Measurements from ENCODE around the gene GPATCH8. TPM values are rescaled to one million over a fixed set of nuclear protein-coding genes. Genes with fewer than 3 reads are reported as not detected.
"Not testable (repeated sequence)": the region's sequence is repeated elsewhere in the genome, so short reads cannot be mapped to it uniquely, and the experiment has no call there.

GPATCH8 gene
- polyA plus RNA-seq, 3 donors = 37.9 to 62.8 (median 59.8) TPM

DNA sequence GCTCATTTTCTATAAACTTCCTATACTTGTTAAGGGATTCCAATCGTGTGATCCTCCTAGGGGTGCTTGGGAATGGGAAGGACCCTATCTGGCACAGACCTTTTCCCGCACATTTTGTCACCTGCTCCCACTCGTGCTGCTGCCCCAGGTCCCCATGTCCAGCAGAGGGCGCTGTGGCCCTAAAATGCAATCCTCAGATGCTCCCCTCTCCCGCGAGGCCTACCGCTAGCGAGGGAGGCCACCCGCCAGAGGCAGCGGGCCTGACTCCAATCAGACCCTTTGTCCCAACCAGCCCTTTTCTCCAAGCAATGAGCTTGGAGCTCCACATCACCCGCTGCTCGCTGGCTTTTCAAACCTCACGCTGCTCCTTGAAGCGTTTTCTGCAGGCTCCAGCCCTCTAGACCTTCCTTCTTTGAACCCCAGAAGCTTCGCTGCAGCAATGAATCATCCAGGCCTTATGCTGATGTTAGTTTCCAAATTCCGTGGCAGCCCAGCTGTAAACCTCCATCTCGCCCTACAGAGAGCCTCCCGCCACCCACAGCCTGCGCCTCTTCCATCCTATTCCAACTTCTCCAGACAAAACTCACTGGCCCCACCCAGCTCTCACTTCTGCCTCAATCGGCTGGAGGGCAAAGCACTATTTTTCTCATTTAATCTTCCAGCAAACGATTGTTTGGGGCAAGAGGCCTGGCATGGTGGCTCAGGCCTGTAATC, 30.5 kb upstream of the GPATCH8 start:
- peak; percentile 91 for DNase-seq

DNA sequence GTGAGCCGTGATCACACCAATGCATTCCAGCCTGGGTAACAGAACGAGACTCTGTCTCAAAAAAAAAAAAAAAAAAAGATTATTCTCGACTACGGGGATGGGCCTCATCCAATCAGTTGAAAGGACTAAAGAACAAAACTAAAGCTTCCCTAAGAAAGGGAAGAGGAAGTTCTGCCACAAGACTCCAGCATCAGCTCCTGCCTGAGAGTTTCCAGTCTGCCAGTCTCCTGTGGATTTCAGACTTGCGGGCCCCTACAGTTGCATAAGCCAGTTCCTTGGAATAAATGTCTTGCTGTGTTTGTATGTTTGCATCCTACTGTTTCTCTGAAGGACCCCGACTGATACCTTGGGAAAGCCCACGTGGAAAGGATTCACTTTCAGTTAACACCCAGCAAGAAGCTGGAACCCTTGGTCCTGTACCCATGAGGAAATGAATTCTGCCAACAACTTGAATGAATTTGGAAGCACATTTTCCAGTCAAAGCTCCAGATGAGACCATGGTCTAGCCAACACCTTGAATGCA, 27.8 kb upstream of the GPATCH8 start:
- DNase-seq = no peak

DNA sequence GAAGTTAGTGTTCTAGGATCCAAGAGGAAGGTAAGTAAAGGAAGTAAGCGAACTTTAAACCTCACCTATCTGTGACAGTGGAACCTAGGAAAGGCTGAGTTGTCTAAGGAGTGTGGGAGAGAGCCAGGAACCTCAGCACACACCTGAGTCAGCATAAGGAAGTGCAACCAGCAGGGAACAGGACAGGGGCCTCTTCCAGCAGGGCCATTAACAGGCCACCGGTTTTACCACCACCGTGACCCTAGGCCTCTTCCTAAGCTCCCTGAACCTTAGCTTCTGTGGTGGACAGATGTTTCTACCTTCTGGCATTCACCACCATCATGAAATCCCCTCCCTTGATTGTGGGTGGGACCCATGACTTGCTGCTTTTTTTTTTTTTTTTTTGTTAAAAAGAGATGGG, 26.7 kb upstream of the GPATCH8 start:
- no peak for DNase-seq

DNA sequence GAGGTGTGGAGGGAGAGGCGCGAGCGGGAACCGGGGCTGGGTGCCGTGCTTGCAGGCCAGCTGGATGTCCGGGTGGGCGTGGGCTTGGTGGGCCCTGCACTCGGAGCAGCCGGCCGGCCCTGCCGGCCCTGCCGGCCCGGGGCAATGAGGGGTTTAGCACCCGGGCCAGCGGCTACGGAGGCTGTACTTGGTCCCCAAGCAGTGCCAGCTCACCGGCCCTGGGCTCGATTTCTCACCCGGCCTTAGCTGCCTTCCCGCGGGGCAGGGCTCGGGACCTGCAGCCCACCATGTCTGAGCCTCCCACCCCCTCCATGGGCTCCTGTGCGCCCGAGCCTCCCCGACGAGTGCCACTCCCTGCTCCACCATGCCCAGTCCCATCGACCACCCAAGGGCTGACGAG, 24.7 kb upstream of the GPATCH8 start:
- no peak for DNase-seq

DNA sequence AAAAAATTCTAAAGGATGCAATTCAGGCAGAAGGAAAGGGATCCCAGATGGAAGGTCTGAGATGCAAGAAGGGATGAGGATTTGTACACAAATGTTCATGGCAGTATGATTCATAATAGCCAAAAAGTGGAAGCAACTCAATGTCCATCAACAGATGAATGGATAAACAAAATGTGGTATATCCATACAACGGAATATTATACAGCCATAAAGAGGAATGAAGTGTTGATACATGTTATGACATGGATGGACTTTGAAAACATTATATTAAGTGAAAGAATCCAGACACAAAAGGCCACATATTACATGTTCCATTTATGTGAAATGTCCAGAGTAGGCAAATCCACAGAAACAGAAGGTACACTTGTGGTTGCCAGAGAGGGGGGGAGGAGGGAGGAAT, 23.9 kb upstream of the GPATCH8 start:
- no peak for DNase-seq

DNA sequence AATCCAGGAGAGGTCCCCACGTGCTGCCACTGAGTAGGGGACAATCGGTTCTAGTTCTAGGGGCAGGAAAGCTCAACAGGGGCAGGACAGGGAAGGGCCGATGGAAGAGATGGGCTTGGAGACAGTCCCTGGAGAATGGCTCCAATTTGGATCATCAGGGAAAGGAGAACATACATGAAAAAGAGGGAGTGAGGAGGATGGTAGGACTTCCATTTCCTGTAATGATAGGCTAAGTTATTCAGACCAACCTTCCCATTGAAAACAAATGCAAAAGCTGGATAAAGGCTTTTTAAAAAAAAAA, 20.4 kb upstream of the GPATCH8 start:
- no peak for DNase-seq

DNA sequence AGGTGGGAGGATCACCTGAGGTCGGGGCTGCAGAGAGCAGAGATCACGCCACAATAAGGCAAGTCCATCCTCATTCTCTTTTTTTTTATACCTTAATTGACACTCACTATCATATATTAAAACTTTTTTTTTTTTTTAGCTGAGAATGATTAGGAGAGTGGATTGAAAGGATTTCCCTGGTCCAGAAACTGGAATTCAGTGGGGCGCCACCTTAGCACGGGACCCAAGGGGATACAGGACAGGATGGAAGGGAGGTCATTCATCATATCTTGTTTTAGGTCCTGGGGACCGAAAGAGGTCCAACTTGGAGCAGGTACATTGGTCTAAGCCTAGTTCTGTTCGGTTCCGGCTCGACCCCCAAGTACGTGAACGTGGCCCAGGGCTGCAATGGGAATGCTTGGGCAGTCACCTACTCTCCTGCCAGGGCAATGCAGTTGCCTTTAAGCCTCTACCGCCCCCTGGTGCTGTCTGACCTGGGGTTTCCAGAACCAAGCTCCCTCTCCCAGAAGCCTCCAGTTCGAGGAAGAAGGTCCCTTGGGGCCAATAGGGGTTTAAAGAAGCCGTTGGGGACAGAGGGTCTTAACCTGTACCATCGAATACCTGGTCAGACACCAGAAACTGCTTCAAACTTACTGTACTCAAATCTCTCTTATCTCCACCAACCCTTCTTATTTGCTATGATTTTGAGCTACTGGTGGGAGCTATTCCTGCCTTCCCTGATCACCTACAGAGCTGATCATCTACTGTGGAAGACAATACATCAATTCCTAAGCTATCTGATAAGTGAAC, 19.9 kb upstream of the GPATCH8 start:
- no peak for DNase-seq

DNA sequence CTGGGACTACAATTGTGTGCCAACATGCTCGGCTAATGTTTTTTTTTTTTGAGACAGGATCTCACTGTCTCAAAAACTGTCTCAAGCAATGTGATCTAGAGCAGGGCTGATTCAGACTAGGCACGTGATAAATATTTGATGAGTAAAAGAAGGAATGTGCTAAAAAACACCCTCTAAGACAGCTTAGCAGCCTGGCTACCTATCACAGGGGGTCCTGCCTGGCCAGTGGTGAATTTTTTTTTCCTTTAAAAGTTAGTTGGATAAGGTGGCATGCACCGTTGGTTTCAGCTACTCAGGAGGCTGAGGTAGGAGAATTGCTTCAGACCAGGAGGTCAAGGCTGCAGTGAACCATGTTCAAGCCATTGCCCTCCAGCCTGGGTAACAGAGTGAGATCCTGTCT, 14.8 kb upstream of the GPATCH8 start:
- no peak for DNase-seq

DNA sequence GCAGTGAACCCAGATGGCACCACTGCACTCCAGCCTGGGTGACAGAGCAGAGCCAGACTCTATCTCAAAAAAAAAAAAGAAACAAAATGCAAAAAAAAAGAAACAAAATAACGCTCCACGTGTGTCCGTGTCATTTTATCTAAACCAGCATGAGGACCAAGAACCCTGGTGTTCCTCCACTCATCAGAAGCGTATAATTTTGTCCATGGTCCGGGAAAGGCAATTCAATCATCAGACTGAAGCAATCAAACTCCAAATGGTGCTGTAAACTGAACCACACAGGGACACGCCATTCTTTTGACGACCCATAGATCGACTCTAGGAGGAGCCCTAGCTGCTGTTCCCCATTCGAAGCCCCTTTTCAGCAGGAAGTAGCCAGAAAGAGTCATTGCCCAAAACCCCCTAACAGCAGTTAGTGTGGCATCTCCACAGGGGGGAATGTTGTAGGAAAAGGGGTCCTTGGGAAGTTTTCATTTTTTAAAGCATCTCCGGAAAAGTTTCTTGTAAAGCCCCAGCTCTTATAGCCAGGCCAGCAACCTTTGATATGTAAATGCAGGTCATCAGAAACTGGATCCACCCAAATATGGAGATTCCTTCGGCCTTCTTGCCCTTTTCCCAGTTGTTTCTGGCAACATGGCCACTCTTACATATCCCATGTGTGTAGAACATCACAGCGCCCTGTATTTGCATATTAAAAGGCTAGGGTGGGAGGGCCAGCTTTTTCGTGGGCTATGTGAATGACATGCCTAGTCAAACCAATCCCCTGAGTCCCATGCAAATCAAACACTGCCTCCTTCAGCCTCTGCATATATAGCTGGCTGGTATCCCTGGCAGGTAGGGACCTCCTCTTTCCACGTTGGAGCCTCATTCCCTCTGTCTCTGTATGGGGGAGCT, 8.3 kb upstream of the GPATCH8 start:
- DNase-seq = not testable (repeated sequence)

DNA sequence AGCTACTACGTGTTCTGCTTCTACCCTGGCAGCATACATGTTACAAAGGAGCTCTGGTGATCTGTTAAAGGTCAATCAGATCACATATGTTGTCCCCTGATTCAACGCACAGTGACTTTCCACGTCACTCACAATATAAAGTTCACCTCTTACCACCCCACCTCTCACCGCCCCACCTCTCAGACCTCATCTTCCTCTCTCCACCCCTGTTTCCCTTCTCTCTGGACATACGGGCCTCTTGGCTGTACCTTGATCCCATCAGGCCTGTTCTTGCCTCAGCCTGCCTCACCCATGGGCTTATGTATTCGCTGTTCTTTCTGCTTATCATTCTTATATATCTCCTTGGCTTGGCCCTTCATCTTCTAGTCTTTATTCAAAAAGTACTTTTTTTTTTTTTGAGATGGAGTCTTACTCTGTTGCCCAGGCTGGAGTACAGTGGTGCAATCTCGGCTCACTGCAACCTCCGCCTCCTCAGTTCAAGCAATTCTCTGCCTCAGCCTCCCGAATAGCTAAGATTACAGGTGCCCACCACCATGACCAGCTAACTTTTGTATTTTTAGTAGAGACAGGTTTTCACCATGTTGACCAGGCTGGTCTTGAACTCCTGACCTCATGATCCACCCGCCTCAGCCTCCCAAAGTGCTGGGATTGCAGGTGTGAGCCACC, 3.9 kb upstream of the GPATCH8 start:
- DNase-seq = not testable (repeated sequence)

DNA sequence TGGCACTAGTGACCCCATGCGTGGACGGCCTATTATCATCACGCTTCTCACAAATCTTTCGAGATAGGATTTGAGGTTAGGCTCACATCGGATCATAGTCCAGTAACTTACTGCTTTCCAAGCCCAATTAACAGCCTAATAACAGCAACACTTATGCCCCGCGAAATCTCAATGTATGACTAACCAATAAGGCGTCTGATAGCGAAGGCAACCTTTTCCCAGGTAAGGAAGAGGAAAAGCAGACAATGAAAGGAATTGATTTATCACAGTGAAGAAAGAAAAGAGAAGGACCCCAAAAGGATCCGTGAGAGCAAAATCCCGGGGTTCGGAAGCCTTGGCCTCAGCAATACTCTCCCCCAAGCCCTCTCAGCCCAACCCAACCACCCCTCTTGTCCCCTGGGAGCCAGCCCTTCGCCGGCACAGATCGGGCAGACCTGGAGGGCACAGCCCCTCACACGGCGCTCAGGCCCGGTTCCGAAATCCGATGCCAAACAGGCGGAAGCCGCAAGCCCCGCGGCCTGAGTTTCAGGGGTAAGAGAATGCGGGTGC, 534 bp downstream of the GPATCH8 start:
- no peak for DNase-seq

DNA sequence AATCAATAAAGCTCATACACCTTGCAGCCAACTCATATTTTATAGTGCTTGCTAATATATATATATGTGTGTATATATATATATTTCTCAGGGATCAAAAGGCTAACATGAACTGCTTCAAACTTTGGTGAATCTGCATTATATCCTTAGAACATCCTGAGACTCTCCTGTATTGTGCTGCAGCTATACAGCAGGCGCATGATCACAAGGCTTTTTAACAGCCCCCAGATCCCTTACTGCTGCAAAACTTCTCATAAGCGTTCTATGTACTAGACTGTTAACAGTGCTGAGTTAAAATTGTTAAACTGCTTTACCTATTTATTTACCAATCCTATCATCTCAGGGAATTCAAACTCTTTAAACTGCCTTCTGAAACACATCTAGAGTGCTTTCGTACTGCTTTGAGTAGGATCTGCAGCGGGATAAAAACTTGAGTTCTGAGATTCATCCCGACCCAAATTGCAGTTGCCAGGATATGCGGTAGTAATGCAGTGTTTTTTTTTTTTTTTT, 1.3 kb downstream of the GPATCH8 start:
- DNase-seq = no peak

DNA sequence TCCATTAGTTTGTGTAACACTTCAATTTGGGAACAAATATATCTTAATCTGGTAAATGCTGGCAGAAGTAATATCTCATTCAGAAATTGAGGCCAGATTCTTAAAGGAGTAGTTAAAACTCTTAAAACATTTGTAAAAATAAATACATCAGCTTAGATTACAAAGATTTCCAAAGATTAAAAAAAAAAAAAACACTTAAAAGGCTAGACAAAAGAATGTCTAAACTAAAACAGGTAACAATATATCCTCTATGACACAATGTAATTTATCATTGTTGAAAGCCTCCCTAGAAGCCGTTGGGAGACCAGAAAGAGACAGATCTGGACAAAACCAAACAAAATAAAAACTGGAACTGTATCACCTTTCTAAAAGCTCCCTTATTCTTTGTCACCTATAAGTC, 3.5 kb downstream of the GPATCH8 start:
- DNase-seq = no peak

DNA sequence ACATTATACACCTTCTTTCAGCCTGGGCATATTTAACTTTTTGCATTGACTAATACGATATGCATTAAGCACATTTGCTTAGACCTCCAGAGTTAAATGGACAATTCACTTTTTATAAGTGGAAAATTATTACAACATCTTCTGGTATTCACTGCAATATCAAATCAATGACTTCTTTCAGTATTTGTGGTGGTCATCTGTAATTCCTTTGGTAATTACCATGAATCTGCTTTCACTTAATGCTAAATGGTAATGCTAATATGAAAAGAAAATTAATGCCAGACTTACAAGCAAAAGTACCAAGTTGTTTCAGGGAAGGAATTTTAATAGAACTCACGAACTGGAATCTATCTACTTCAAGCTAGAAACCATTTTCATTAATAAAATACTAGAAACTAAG, 6.4 kb downstream of the GPATCH8 start:
- DNase-seq = no peak

DNA sequence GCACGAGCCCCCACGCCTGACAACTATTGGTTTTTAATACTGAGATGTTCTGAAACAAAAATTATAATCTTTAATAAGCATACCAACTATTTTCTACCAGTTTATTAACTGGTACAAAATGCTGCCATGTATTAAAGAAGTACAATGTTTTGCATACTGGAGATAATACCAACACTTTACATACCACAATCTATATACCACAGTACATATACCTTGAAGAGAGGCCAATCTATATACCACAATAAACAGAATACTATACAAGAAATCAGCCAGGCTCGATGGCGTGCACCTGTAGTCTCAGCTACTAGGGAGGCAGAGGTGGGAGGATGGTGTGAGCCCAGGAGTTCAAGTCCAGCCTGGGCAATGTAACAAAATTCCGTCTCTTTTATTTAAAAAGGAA, 9.9 kb downstream of the GPATCH8 start:
- no peak for DNase-seq

DNA sequence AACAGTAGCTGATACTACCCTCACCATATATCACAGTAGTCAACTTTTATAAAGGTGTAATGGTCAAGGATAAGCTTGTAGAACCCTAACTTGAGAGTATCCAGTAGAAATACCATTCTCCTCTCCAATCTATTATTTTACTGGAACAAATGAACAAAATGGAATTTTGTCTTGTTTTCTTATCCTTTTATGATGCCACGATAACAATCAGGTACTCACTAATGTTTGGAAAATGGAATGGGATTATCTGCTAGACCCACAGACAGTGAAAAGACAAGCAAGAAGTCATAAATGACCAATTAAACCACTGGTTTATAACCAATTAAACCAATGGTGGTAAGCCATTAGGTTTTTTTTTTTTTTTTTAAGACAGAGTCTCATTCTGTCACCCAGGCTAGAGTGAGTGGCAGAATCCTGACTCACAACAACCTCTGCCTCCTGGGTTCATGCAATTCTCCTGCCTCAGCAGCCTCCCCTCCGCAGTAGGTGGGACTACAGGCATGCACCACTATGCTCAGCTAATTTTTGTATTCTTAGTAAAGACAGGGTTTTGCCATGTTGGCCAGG, 10.4 kb downstream of the GPATCH8 start:
- no peak for DNase-seq

DNA sequence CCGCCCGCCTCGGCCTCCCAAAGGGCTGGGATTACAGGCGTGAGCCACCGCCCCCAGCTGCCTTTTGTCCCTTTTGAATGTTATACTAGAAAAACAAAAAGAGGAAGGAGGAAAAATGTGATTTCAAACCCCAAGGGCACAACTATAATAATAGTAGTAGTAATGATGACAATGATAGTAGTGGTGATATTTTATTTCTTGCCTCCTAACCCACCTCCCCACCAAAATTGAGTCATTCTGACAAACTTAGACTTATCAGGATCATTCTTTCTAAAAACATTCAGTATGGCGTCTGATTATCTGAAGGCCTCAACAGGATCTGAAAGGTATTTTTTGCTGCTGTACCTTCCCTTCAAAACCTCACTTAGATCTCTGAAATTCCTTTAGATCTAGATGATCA, 13.6 kb downstream of the GPATCH8 start:
- no peak for DNase-seq

DNA sequence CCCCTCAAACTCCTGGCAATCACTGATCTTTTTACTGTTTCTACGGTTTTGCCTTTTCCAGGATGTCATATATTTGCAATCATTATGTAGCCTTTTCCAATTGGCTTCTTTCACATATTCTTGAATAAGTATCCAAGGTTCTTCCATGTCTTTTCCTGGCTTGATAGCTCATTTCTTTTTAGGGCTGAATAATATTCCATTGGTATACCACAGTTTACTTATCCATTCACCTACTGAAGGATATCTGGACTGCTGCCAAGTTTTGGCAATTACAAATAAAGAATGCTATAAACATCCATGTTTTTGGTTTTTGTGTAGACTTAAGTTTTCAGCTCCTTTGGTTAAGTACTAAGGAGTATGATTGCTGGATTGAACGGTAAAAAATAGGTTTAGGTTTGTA, 16.0 kb downstream of the GPATCH8 start:
- DNase-seq = no peak

DNA sequence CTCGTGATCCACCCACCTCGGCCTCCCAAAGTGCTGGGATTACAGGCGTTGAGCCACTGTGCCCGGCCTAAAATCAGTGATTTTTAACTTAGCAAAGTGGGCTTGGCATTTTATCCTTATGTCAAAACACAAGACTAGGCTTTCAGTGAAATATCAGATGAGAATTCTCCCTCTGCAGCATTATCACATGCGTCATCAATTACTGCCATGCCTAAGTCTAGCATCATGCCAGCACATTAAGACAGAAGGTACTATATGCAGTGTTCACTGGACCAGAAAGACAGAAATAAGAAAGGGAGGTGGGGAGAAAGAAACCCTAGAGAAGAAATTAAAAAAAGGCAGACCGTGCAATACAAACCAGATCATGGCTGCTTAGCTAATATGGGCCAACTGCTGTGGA, 29.8 kb downstream of the GPATCH8 start:
- no peak for DNase-seq

DNA sequence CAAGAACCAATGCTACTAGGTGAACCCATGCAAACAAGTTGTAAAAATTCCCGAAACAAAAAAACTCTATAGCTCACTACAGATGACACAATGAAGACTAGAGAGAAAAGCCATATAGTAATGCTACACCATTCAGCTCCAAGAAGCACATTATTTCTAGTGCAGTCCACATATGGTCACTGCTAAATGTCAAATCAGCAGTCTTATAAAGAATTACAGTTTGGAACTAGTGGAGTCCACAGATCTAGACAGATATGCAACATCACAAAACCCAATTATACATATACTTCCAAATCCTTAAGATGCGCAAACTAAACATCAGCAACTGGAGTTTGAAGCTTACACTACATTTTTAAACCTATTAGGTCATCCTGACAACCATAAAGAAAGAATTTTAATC, 33.5 kb downstream of the GPATCH8 start:
- DNase-seq = no peak

DNA sequence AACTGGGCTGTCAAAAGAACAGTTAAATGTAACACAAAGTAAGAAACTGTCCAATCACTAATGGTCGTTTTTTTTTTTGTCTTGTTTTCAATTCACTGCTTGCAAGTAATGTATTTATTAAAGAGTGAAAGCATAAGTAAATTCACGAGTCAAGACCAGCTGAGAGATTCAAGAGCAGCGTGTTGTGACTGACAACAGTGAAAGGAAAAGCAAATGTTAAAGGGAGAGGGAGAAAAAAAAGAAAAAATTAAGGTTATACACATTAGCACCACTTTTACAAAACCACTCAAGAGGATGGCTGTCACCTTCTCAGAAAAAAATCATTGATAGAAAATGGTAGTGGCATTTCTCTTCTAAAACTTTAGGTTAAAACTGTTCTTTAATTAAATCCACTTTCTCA, 36.1 kb downstream of the GPATCH8 start:
- no peak for DNase-seq
